Small intestine (tissue), 7 donors: Measurements from ENCODE around the gene PRKCG. TPM values are rescaled to one million over a fixed set of nuclear protein-coding genes. Genes with fewer than 3 reads are reported as not detected.

ENCODE experiments used
- DNase-seq, 2 donors: peaks; one replicate each; pipeline versions ENCODE4 v3.0.0 to v3.0.0-alpha.2; 2013
- FAIRE-seq: peaks from 2 replicates; lab custom pipeline; 2012; peaks lifted over from hg19 to GRCh38; lab: Jason Lieb, UNC
- H3K27ac ChIP-seq, 3 donors: one replicate each; pipeline ENCODE4 v1.5.1; 2013; ENCODE audit warnings: low read length in 2 of 3, mild to moderate bottlenecking in 2 of 3, control low read depth in 1 of 3, inconsistent platforms in 1 of 3, low read depth in 1 of 3, moderate library complexity in 1 of 3
- H3K27me3 ChIP-seq, 3 donors: one replicate each; pipeline ENCODE4 v1.6.1; 2013; ENCODE audit warnings: low read length in 3 of 3, inconsistent platforms in 1 of 3; ENCODE audit not compliant: control insufficient read depth in 3 of 3, insufficient read depth in 3 of 3
- H3K36me3 ChIP-seq, 3 donors: one replicate each; pipeline ENCODE4 v1.6.1; 2013; ENCODE audit warnings: low read length in 3 of 3, inconsistent platforms in 1 of 3, low read depth in 1 of 3, mild to moderate bottlenecking in 1 of 3, moderate library complexity in 1 of 3; ENCODE audit not compliant: control insufficient read depth in 3 of 3, insufficient read depth in 2 of 3
- H3K4me1 ChIP-seq, 3 donors: one replicate each; pipeline ENCODE4 v1.6.1; 2013; ENCODE audit warnings: low read length in 2 of 3, inconsistent platforms in 1 of 3, low read depth in 1 of 3, mild to moderate bottlenecking in 1 of 3, moderate library complexity in 1 of 3; ENCODE audit not compliant: control insufficient read depth in 3 of 3, insufficient read depth in 2 of 3
- H3K4me3 ChIP-seq, 3 donors: one replicate each; pipeline ENCODE4 v1.5.1; 2013; ENCODE audit warnings: low read length in 3 of 3, control low read depth in 1 of 3, inconsistent platforms in 1 of 3, low read depth in 1 of 3, mild to moderate bottlenecking in 1 of 3, moderate library complexity in 1 of 3
- H3K9me3 ChIP-seq, 2 donors: one replicate each; pipeline ENCODE4 v1.6.1; 2013; ENCODE audit warnings: low read depth in 1 of 2, low read length in 1 of 2; ENCODE audit not compliant: control insufficient read depth in 2 of 2, insufficient read depth in 1 of 2
- WGBS, 3 donors: extraction: QIAGEN DNeasy Blood & Tissue Kit; methylation state at CpG; one replicate each; pipeline ENCODE4 v1.1.7; 2013; 5-methylcytosine and 5-hydroxymethylcytosine counted together
- polyA plus RNA-seq, 4 donors: library from polyadenylated mRNA; stranded (reverse) in 3 of 4; unstranded in 1 of 4; fragments of 200-250 nt in 3 of 4; fragments of 120-200 nt in 1 of 4; gene quantifications; one replicate each; pipeline versions ENCODE4 v1.2.1 to v1.2.3, GENCODE V29; 2013
- donor health status: healthy with polysubstance abuse.
- donor health status: control.
- donor health status: control.
- donor health status: Bipolar disorder and iron deficiency.
- donor health status: healthy.

PRKCG gene
- polyA plus RNA-seq, 4 donors, result 0.07 to 0.90 TPM; not detected in 2

GRCh38 chr19:53906211-53907192 is 24.5 kb downstream of the PRKCG start:
- 11 to 19% (median 15%) methylated on average over 37 to 48 of the region's 48 CpGs for WGBS, 3 donors
- peak; percentile 16 to 43 for DNase-seq
- Histone ChIP-seq H3K36me3 (no peaks in the 10 kb centered on the region), H3K4me3 (no peak overlapping the region), H3K27me3 (peaks cover 0 to 46% (median 36%) of the 10 kb centered on the region in 3 donors), H3K4me1 (no peaks in the 10 kb centered on the region), H3K27ac (no peak overlapping the region), H3K9me3 (peaks cover 0 to 1% of the 10 kb centered on the region in 2 donors)
- FAIRE-seq, result no peak

GRCh38 chr19:53907193-53907581 is 25.2 kb downstream of the PRKCG start:
- Histone ChIP-seq H3K9me3 (peaks cover 0 to 1% of the 10 kb centered on the region in 2 donors), H3K4me1 (no peaks in the 10 kb centered on the region), H3K27ac (no peak overlapping the region), H3K36me3 (no peaks in the 10 kb centered on the region), H3K4me3 (no peak overlapping the region), H3K27me3 (peaks cover 0 to 51% (median 38%) of the 10 kb centered on the region in 3 donors)
- no peak for DNase-seq
- 24 to 34% (median 31%) methylated on average over 14 of the region's 14 CpGs for WGBS, 3 donors
- no peak for FAIRE-seq

- Histone ChIP-seq H3K4me1 (no peaks in the 10 kb centered on the region), H3K4me3 (no peak overlapping the region), H3K9me3 (peaks cover 0 to 1% of the 10 kb centered on the region in 2 donors), H3K27ac (no peak overlapping the region), H3K36me3 (no peaks in the 10 kb centered on the region), H3K27me3 (peaks cover 0 to 51% (median 38%) of the 10 kb centered on the region in 3 donors)
- FAIRE-seq (no peak), DNase-seq (no peak)
- WGBS, 3 donors, result 16 to 29% (median 26%) methylated on average over 11 to 17 of the region's 17 CpGs
Observed at GRCh38 chr19:53907690-53908089, 25.7 kb downstream of the PRKCG start.

GRCh38 chr19:53908106-53908934 is 26.3 kb downstream of the PRKCG start:
- no peaks in the 10 kb centered on the region for H3K4me1 ChIP-seq
- H3K4me3 ChIP-seq, result no peak overlapping the region
- FAIRE-seq (no peak), DNase-seq (peak in 1 of 2 donors; percentile 28)
- no peaks in the 10 kb centered on the region for H3K36me3 ChIP-seq
- H3K9me3 ChIP-seq, result no peaks in the 10 kb centered on the region
- H3K27me3 ChIP-seq, result peaks cover 0 to 51% (median 38%) of the 10 kb centered on the region in 3 donors
- H3K27ac ChIP-seq, result no peak overlapping the region
- WGBS, 3 donors, result 4 to 12% (median 11%) methylated on average over 31 to 51 of the region's 51 CpGs

GRCh38 chr19:53908935-53909415 is 27.0 kb downstream of the PRKCG start, which contains the start of gene CACNG7:
CACNG7 (plus strand) TSS chr19:53909278; CDS start chr19:53912832, 3,554 bp downstream.
- peaks cover 0 to 51% (median 38%) of the 10 kb centered on the region in 3 donors for H3K27me3 ChIP-seq
- 3 to 12% (median 7%) methylated on average over 6 to 28 of the region's 28 CpGs for WGBS, 3 donors
- no peaks in the 10 kb centered on the region for H3K9me3 ChIP-seq
- H3K4me1 ChIP-seq, result no peaks in the 10 kb centered on the region
- no peak within 1 kb of the TSS for H3K27ac ChIP-seq
- no peak for DNase-seq
- H3K4me3 ChIP-seq, result no peak within 1 kb of the TSS
- no peaks in the 10 kb centered on the region for H3K36me3 ChIP-seq
- FAIRE-seq, result no peak

GRCh38 chr19:53909471-53910169 is 27.6 kb downstream of the PRKCG start:
- no peak for FAIRE-seq
- H3K9me3 ChIP-seq, result no peaks in the 10 kb centered on the region
- H3K27ac ChIP-seq, result no peak overlapping the region
- WGBS, 3 donors, result 3 to 10% (median 6%) methylated on average over 38 to 47 of the region's 47 CpGs
- no peak for DNase-seq
- H3K4me1 ChIP-seq, result no peaks in the 10 kb centered on the region
- H3K27me3 ChIP-seq, result peaks cover 0 to 51% (median 38%) of the 10 kb centered on the region in 3 donors
- H3K36me3 ChIP-seq, result no peaks in the 10 kb centered on the region
- no peak overlapping the region for H3K4me3 ChIP-seq

- Histone ChIP-seq H3K27ac (no peak overlapping the region), H3K4me1 (no peaks in the 10 kb centered on the region), H3K36me3 (no peaks in the 10 kb centered on the region), H3K27me3 (peaks cover 0 to 51% (median 38%) of the 10 kb centered on the region in 3 donors), H3K9me3 (no peaks in the 10 kb centered on the region), H3K4me3 (no peak overlapping the region)
- DNase-seq (no peak), FAIRE-seq (no peak)
- WGBS, 3 donors, result 1 to 6% (median 4%) methylated on average over 13 of the region's 13 CpGs
Observed at GRCh38 chr19:53910170-53910518, 28.1 kb downstream of the PRKCG start.
